ENCODE data around the gene CXCL9. TPM values are rescaled to one million over a fixed set of nuclear protein-coding genes. Genes with fewer than 3 reads are reported as not detected.
A peak's percentile ranks its signal among the peaks of the same experiment; 100 is the strongest.

CXCL9 gene
- total RNA-seq, 3 donors from 2014 or later, result 0.75 to 4.9 (median 1.3) TPM

DNA sequence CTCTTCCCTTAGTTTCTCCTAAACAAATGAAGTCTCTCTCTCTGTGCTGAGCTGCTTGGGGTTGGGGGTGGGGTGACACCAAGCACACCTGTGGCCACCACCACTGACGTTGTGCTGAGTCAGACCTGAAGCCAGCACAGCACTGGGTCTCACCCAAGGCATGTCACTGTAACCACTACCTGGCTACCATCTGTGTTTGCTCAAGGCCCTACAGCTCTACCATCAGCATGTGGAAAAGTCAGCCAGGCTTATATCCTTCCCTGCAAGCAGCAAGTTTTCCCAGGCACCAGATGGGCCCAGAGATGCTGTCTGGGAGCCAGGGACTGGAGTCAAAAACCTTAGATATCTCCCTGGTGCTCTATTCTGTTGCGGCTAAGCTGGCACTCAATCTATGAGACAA is 9.1 kb upstream of the CXCL9 start:
- DNase-seq (no peak), ATAC-seq (peak; percentile 70)
- H3K9me3 ChIP-seq, result no peaks in the 10 kb centered on the region
- intact Hi-C loops (cut with DNase I, micrococcal nuclease), result no loop called here
- no peak overlapping the region for H3K4me3 ChIP-seq
- TF ChIP-seq, protein P1, sequence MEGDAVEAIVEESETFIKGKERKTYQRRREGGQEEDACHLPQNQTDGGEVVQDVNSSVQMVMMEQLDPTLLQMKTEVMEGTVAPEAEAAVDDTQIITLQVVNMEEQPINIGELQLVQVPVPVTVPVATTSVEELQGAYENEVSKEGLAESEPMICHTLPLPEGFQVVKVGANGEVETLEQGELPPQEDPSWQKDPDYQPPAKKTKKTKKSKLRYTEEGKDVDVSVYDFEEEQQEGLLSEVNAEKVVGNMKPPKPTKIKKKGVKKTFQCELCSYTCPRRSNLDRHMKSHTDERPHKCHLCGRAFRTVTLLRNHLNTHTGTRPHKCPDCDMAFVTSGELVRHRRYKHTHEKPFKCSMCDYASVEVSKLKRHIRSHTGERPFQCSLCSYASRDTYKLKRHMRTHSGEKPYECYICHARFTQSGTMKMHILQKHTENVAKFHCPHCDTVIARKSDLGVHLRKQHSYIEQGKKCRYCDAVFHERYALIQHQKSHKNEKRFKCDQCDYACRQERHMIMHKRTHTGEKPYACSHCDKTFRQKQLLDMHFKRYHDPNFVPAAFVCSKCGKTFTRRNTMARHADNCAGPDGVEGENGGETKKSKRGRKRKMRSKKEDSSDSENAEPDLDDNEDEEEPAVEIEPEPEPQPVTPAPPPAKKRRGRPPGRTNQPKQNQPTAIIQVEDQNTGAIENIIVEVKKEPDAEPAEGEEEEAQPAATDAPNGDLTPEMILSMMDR (IDR thresholded peaks at IDR 0.05), result no peak
- H3K36me3 ChIP-seq (ENCODE audit: low read depth), result no peaks in the 10 kb centered on the region
- H3K4me1 ChIP-seq (ENCODE audit: low read depth), result no peaks in the 10 kb centered on the region

DNA sequence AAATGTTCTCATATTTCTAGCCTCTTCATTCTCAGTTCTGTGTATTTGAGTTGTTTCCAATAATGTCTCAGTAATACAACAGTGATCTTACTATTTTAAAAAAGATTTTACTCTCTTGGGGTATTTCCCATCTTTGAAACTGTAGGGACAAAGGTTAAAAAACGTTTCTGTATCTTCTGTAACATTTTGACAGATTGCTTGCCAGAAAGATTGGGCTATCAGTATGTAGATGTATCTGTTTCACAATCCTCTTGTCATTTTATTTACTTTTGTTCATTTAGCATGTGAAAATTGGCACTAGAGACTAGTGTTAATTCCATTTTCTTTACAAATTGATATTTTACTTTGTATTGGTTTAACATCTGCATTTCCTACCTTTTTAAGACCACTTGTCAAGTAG is 6.2 kb upstream of the CXCL9 start:
- TF ChIP-seq, protein P1 (IDR thresholded peaks at IDR 0.05), result no peak
- no peaks in the 10 kb centered on the region for H3K36me3 ChIP-seq (ENCODE audit: low read depth)
- H3K4me3 ChIP-seq, result no peak overlapping the region
- intact Hi-C loops (cut with DNase I, micrococcal nuclease), result no loop called here
- DNase-seq (no peak), ATAC-seq (no peak)
- H3K4me1 ChIP-seq (ENCODE audit: low read depth), result no peaks in the 10 kb centered on the region
- H3K9me3 ChIP-seq, result no peaks in the 10 kb centered on the region

DNA sequence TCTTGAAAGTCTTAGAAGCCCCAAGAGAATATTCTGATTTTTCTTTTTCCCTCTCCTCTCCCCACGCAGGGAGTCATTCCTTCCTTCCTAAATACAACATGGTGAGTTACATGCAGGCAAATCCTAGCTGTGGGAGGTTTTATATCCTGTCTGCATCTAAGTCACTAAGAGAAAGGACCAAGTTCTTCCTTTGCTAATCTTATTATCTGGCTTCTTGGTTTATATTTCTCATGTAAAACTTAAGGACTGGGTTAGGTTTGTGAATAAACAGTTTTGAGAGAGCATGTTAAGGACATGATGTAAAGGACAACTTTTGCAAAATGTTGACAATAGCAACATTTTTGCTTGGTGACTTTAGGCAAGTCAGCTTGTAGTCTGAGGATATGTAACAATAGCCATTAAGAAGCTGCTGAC is 5.1 kb upstream of the CXCL9 start:
- ATAC-seq (no peak), DNase-seq (no peak)
- TF ChIP-seq, protein P1 (IDR thresholded peaks at IDR 0.05), result no peak
- intact Hi-C loops (cut with DNase I, micrococcal nuclease), result no loop called here
- no peaks in the 10 kb centered on the region for H3K36me3 ChIP-seq (ENCODE audit: low read depth)
- no peaks in the 10 kb centered on the region for H3K4me1 ChIP-seq (ENCODE audit: low read depth)
- no peak overlapping the region for H3K4me3 ChIP-seq
- H3K9me3 ChIP-seq, result no peaks in the 10 kb centered on the region

DNA sequence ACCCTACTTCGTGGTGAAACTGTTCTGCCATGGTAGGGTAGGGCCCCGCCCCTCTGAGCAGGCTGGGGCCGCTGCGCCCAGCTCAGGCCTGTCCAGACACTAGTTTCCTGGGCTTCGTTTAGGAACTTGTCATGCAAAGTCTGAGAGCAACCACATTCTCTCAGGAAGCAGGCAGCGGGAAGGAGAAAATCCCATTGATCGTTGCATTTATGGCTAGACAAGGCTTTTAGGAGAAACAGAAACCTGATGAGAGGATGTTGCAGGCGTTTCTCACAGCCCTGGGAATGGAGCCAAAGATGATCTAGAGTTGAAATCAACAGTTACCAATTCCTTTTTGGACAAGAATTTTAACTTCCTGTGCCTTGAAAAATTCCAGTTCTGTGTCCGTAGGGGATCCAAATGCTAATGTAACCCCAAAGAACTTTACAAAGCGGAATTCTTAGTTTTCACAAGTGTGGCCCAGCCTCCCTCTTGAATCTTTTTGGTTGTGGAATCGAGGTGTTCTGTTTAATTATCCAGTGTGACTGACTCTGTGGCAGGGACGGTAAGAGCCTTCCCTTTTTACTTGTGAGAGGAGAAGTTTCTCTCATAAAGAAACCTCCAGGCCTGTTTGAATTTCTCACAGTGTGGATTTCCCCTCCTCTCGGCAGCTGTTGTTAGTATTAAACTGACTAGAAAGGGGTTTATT is 4.5 kb upstream of the CXCL9 start:
- TF ChIP-seq, protein P1 (IDR thresholded peaks at IDR 0.05), result no peak
- ATAC-seq, result peak; percentile 10
- intact Hi-C loops (cut with DNase I, micrococcal nuclease), result no loop called here
- Histone ChIP-seq H3K4me1 (ENCODE audit: low read depth) (peaks cover 1% of the 10 kb centered on the region), H3K9me3 (no peaks in the 10 kb centered on the region), H3K4me3 (no peak overlapping the region), H3K36me3 (ENCODE audit: low read depth) (no peaks in the 10 kb centered on the region)
- peak in 1 of 3 donors; percentile 39 for DNase-seq

DNA sequence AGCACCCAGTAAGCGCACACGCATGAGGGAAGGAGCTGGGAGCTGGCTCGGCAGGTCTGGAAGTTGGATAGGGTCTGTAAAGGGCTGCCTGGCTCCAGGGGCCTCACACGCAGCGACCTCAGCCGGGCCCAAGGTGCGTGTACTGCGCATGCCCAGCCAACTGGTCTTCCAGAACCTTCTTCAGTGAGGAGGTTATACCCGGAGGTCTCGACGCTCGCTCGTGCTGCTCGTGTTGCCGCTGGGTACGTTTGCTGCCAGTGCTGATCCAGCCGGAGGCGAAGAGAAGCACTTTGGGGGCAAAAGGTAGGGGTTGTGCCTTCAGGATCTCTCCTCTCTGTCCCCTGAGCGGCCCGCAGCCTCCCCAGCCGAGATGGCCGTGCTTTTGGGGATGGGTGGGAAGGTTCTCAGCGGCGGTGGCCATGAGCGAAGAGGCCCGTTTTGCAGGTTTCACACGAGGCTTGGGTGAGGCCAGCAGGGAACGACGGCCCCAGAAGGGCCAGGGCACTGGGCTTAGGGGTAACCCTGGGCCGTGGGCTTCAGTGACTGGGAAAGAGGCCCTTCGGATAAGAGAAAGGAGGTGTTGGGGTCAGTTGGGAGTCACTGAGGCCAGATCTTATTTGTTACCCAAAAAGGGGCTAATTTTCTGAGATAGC is 3.8 kb upstream of the CXCL9 start:
- Histone ChIP-seq H3K9me3 (no peaks in the 10 kb centered on the region), H3K4me1 (ENCODE audit: low read depth) (peaks cover 4% of the 10 kb centered on the region), H3K36me3 (ENCODE audit: low read depth) (no peaks in the 10 kb centered on the region), H3K4me3 (no peak overlapping the region)
- TF ChIP-seq, protein P1 (IDR thresholded peaks at IDR 0.05), result no peak
- ATAC-seq, result no peak
- DNase-seq, result no peak
- intact Hi-C loops (cut with DNase I, micrococcal nuclease), result no loop called here
